K562 (cell line): ENCODE measurements around the gene ZC3H10. TPM values are rescaled to one million over a fixed set of nuclear protein-coding genes. Genes with fewer than 3 reads are reported as not detected.
A peak's percentile ranks its signal among the peaks of the same experiment; 100 is the strongest.

Experiments used
- AFF4 ChIP-seq: sonication (generic); formaldehyde crosslinking; IDR thresholded peaks from 2 replicates; pipeline ENCODE4 v1.8.0; 2023; ENCODE audit warnings: mild to moderate bottlenecking, missing genetic modification reagents
- E2F5 ChIP-seq: sonication (generic); formaldehyde crosslinking; IDR thresholded peaks from 2 replicates; pipeline ENCODE4 v1.8.0; 2022; ENCODE audit warnings: mild to moderate bottlenecking, missing genetic modification reagents
- KLF10 ChIP-seq: fragments of 250-450 bp; sonication (Bioruptor Pico); IDR thresholded peaks from 2 replicates; pipeline ENCODE4 v1.6.1; 2021; ENCODE audit warnings: matching md5 sums
- MCM5 ChIP-seq: fragments of 450-650 bp; IDR thresholded peaks from 2 replicates; pipeline ENCODE4 v1.6.1; 2016; ENCODE audit warnings: low read depth
- MEF2A ChIP-seq: IDR thresholded peaks from 2 replicates; pipeline ENCODE4 v1.6.1; 2011; ENCODE audit warnings: low read depth, mild to moderate bottlenecking, low read length, moderate library complexity; ENCODE audit not compliant: control insufficient read depth
- NCOA2 ChIP-seq, 2 experiments: fragments of 450-650 bp; IDR thresholded peaks; 2 replicates each; pipeline ENCODE4 v1.6.1; 2018; ENCODE audit warnings: mild to moderate bottlenecking in 2 of 2, moderate library complexity in 1 of 2; ENCODE audit not compliant: partially characterized antibody in 2 of 2
- NCOR1 ChIP-seq: fragments of 450-650 bp; IDR thresholded peaks from 2 replicates; pipeline ENCODE4 v1.6.1; 2016; ENCODE audit warnings: mild to moderate bottlenecking, moderate library complexity
- PML ChIP-seq: IDR thresholded peaks from 2 replicates; pipeline ENCODE4 v1.6.1; 2012; ENCODE audit warnings: low read length, inconsistent platforms
- RBM15 ChIP-seq: fragments of 200-400 bp; formaldehyde crosslinking; IDR thresholded peaks from 2 replicates; pipeline ENCODE4 v1.6.1; 2018; ENCODE audit warnings: mild to moderate bottlenecking, low read length, moderate library complexity; ENCODE audit not compliant: insufficient read depth
- RBM39 ChIP-seq: fragments of 200-400 bp; formaldehyde crosslinking; optimal IDR thresholded peaks from 2 replicates; pipeline ENCODE3; 2018; ENCODE audit warnings: low read depth, low read length
- RUNX1 ChIP-seq: sonication (generic); IDR thresholded peaks from 2 replicates; pipeline ENCODE4 v1.6.1; 2016; ENCODE audit warnings: antibody characterized with exemption, low read depth
- SMARCA4 ChIP-seq: fragments of 450-650 bp; IDR thresholded peaks from 2 replicates; pipeline ENCODE4 v1.6.1; 2016
- SMARCC2 ChIP-seq: fragments of 450-650 bp; IDR thresholded peaks from 2 replicates; pipeline ENCODE4 v1.6.1; 2017; ENCODE audit warnings: antibody characterized with exemption, moderate library complexity, mild to moderate bottlenecking, low read depth
- SRSF3 ChIP-seq: fragments of 200-400 bp; formaldehyde crosslinking; IDR thresholded peaks from 2 replicates; pipeline ENCODE4 v1.6.1; 2016; ENCODE audit warnings: mild to moderate bottlenecking, low read length, moderate library complexity; ENCODE audit not compliant: insufficient read depth
- THRB ChIP-seq: fragments of 450-650 bp; formaldehyde crosslinking; conservative IDR thresholded peaks from 2 replicates; pipeline ENCODE4 v1.4.0; 2022; ENCODE audit warnings: mild to moderate bottlenecking, missing genetic modification characterization
- U2AF1 ChIP-seq: fragments of 200-400 bp; formaldehyde crosslinking; optimal IDR thresholded peaks from 2 replicates; pipeline ENCODE3; 2017; ENCODE audit warnings: mild to moderate bottlenecking, low read depth, low read length, moderate library complexity
- ZBTB12 ChIP-seq: fragments of 250-450 bp; sonication (Bioruptor Pico); IDR thresholded peaks from 2 replicates; pipeline ENCODE4 v1.4.0; 2020
- ZNF143 ChIP-seq: sonication (generic); formaldehyde crosslinking; IDR thresholded peaks from 2 replicates; pipeline ENCODE4 v1.9.0; 2022; ENCODE audit warnings: mild to moderate bottlenecking, missing genetic modification reagents
- ZNF146 ChIP-seq: IDR thresholded peaks from one replicate; pipeline ENCODE4 v1.6.1; 2018; ENCODE audit warnings: missing compliant biosample characterization; ENCODE audit not compliant: unreplicated experiment
- ZNF76 ChIP-seq: fragments of 250-450 bp; sonication (Bioruptor Pico); IDR thresholded peaks from 2 replicates; pipeline ENCODE4 v1.4.0; 2020; ENCODE audit warnings: mild to moderate bottlenecking, moderate library complexity, borderline replicate concordance
- polyA plus RNA-seq, 8 experiments: library from polyadenylated mRNA; depleted of rRNA in 4 of 8; stranded (reverse) in 5 of 8; unstranded in 3 of 8; fragments of >200 nt; fragmentation: Nextera tagmentation in 2 of 8; fragmentation: Illumina TruSeq in 1 of 8; extraction: Ambion mirVana in 2 of 8; extraction: Trizol in 1 of 8; gene quantifications; 2 replicates each; pipeline versions ENCODE4 v1.2.1 to v1.2.3, GENCODE V29; 2011 to 2014; ENCODE audit warnings: inconsistent platforms in 1 of 8, missing spikeins in 1 of 8
- total RNA-seq, 7 experiments: library from RNA; depleted of rRNA in 6 of 7; stranded (reverse); fragments of >200 nt in 6 of 7; fragmentation: Illumina TruSeq in 2 of 7; extraction: Trizol in 2 of 7; gene quantifications; 2 replicates each; pipeline versions ENCODE4 v1.2.1 to v1.2.3, GENCODE V29; 2011 to 2021; ENCODE audit warnings: low replicate concordance in 1 of 7

Gene ZC3H10
- total and polyA plus RNA-seq, 9 of the 15 experiments (the other 6 are each of a cell fraction or from before 2014, with no cell fraction given): 0.31 to 4.1 (median 1.6) TPM

GRCh38 chr12:56117778-56118687, at the start of gene ZC3H10 (continued):
- TF ChIP-seq THRB (CRISPR knock-in tag): peak; percentile 99
- TF ChIP-seq RBM39: no peak
- TF ChIP-seq E2F5 (CRISPR knock-in tag): peak; percentile 70; the same call in 1 of the 2 replicates
- peak; percentile 76 for TF ChIP-seq NCOR1
- TF ChIP-seq ZNF143: peak; percentile 77
- TF ChIP-seq ZNF76 (CRISPR knock-in tag): no peak
- no peak for TF ChIP-seq SMARCC2
- TF ChIP-seq ZNF146 (CRISPR knock-in tag): no peak
- peak; percentile 99 for TF ChIP-seq AFF4 (CRISPR knock-in tag)
- TF ChIP-seq SRSF3: no peak
- TF ChIP-seq MCM5: no peak
- peak; percentile 90 for TF ChIP-seq KLF10 (CRISPR knock-in tag)
- peak; percentile 73 for TF ChIP-seq ZBTB12 (CRISPR knock-in tag)
- no peak for TF ChIP-seq NCOA2 (IDR thresholded peaks at IDR 0.05; ENCODE audit: partially characterized antibody in 2 of 2)
- no peak; the same call in 1 of the 2 replicates for TF ChIP-seq SMARCA4
- no peak for TF ChIP-seq U2AF1
- peak; percentile 87 for TF ChIP-seq PML
- TF ChIP-seq RBM15: no peak
- no peak for TF ChIP-seq MEF2A
- TF ChIP-seq RUNX1: peak; percentile 82
